H1 (cell line): Measurements from ENCODE around the gene KCNIP3. TPM values are rescaled to one million over a fixed set of nuclear protein-coding genes. Genes with fewer than 3 reads are reported as not detected.

Experiments
- CTCF ChIA-PET: fragments of 300-600 bp; sonication (Branson Sonifier 250); formaldehyde crosslinking; loops from one replicate; lab custom pipeline; 2021; ENCODE audit not compliant: partially characterized antibody; lab: Charles Lee
- POLR2A ChIA-PET: fragments of 300-600 bp; sonication (Branson Sonifier 250); formaldehyde crosslinking; loops from one replicate; lab custom pipeline; 2021; ENCODE audit warnings: inconsistent platforms; ENCODE audit not compliant: partially characterized antibody; lab: Charles Lee
- DNase-seq, 2 experiments: peaks; one replicate each; pipeline versions ENCODE4 v3.0.0 to v3.0.0-alpha.2; 2010 to 2022; ENCODE audit warnings: low spot score in 2 of 2, low read depth in 1 of 2, mixed read lengths in 1 of 2
- FAIRE-seq: peaks from 2 replicates; lab custom pipeline; 2011; peaks lifted over from hg19 to GRCh38; lab: Jason Lieb, UNC
- H2AFZ ChIP-seq: 2 replicates; pipeline ENCODE4 v1.8.1; 2012; ENCODE audit warnings: low read length, inconsistent platforms
- H2AK5ac ChIP-seq: 2 replicates; pipeline ENCODE4 v1.6.1; 2013; ENCODE audit warnings: low read depth, low read length
- H2BK120ac ChIP-seq: replicated peaks from 2 replicates; pipeline ENCODE3; 2013; ENCODE audit warnings: low read depth, low read length, inconsistent platforms
- H2BK12ac ChIP-seq: 2 replicates; pipeline ENCODE4 v1.6.1; 2013; ENCODE audit warnings: low read depth, low read length
- H2BK15ac ChIP-seq: 2 replicates; pipeline ENCODE4 v1.6.1; 2013; ENCODE audit warnings: low read length
- H2BK20ac ChIP-seq: 2 replicates; pipeline ENCODE4 v1.6.1; 2013; ENCODE audit warnings: low read length
- H2BK5ac ChIP-seq: 2 replicates; pipeline ENCODE4 v1.6.1; 2013; ENCODE audit warnings: low read depth, low read length
- H3K14ac ChIP-seq: 2 replicates; pipeline ENCODE4 v1.6.1; 2013; ENCODE audit warnings: inconsistent platforms; ENCODE audit not compliant: insufficient read length
- H3K18ac ChIP-seq: 2 replicates; pipeline ENCODE4 v1.6.1; 2013; ENCODE audit warnings: low read length; ENCODE audit errors: extremely low read depth
- H3K23ac ChIP-seq: 2 replicates; pipeline ENCODE4 v1.6.1; 2013; ENCODE audit warnings: inconsistent platforms; ENCODE audit not compliant: insufficient read length
- H3K23me2 ChIP-seq: 2 replicates; pipeline ENCODE4 v1.6.1; 2013; ENCODE audit warnings: low read depth, low read length
- H3K27ac ChIP-seq: 2 replicates; pipeline ENCODE4 v1.6.1; 2011; ENCODE audit warnings: low read depth, low read length, inconsistent platforms
- H3K27me3 ChIP-seq, 4 experiments: replicated peaks in 1 of 4; 1 replicate in 1 of 4; 2 replicates in 3 of 4; pipeline versions ENCODE4 v1.6.1 to v1.8.1; 2011 to 2013; ENCODE audit warnings: low read length in 3 of 4, mild to moderate bottlenecking in 3 of 4, inconsistent platforms in 2 of 4, mixed read lengths in 2 of 4, moderate library complexity in 1 of 4; ENCODE audit not compliant: control insufficient read depth in 3 of 4, insufficient read depth in 3 of 4; ENCODE audit errors: extremely low read depth in 1 of 4
- H3K36me3 ChIP-seq, 4 experiments: 2 replicates each; pipeline versions ENCODE4 v1.6.1 to v1.8.1; 2011 to 2013; ENCODE audit warnings: mild to moderate bottlenecking in 4 of 4, low read length in 3 of 4, moderate library complexity in 2 of 4, control low read depth in 1 of 4, inconsistent platforms in 1 of 4; ENCODE audit not compliant: insufficient read depth in 4 of 4, control insufficient read depth in 2 of 4
- H3K4ac ChIP-seq: replicated peaks from 2 replicates; pipeline ENCODE3; 2013; ENCODE audit warnings: low read length, low read depth, mixed read lengths, inconsistent platforms; ENCODE audit not compliant: insufficient read length
- H3K4me1 ChIP-seq, 4 experiments: replicated peaks in 1 of 4; 1 replicate in 1 of 4; 2 replicates in 3 of 4; pipeline versions ENCODE4 v1.6.1 to v1.8.1; 2011 to 2013; ENCODE audit warnings: low read length in 3 of 4, inconsistent platforms in 2 of 4, mixed read lengths in 1 of 4; ENCODE audit not compliant: insufficient read depth in 4 of 4, control insufficient read depth in 3 of 4
- H3K4me2 ChIP-seq, 2 experiments: 2 replicates each; pipeline versions ENCODE4 v1.6.1 to v1.8.1; 2011 to 2013; ENCODE audit warnings: low read depth in 2 of 2, low read length in 2 of 2, control low read depth in 1 of 2, inconsistent platforms in 1 of 2, mild to moderate bottlenecking in 1 of 2; ENCODE audit not compliant: insufficient read depth in 1 of 2
- H3K4me3 ChIP-seq, 4 experiments: fragments of 200-600, 300-600 bp in 1 of 4; sonication (generic), shearing (Covaris generic), sonication (Bioruptor Twin) in 1 of 4; 2 replicates each; pipeline versions ENCODE4 v1.5.1 to v1.8.1; 2011 to 2016; ENCODE audit warnings: low read length in 4 of 4, low read depth in 3 of 4, control low read depth in 2 of 4, inconsistent platforms in 2 of 4, mild to moderate bottlenecking in 2 of 4, mixed read lengths in 1 of 4, moderate library complexity in 1 of 4; ENCODE audit not compliant: insufficient read depth in 2 of 4; ENCODE audit errors: extremely low read depth in 1 of 4
- H3K56ac ChIP-seq: replicated peaks from 2 replicates; pipeline ENCODE3; 2013; ENCODE audit warnings: low read depth, mild to moderate bottlenecking, mixed read lengths, low read length, inconsistent platforms; ENCODE audit not compliant: insufficient read length
- H3K79me1 ChIP-seq: 2 replicates; pipeline ENCODE4 v1.6.1; 2013; ENCODE audit warnings: low read depth, low read length, control low read depth
- H3K79me2 ChIP-seq, 2 experiments: 2 replicates each; pipeline versions ENCODE4 v1.6.1 to v1.8.1; 2012 to 2013; ENCODE audit warnings: low read length in 2 of 2, mild to moderate bottlenecking in 2 of 2, inconsistent platforms in 1 of 2; ENCODE audit not compliant: insufficient read depth in 2 of 2, control insufficient read depth in 1 of 2
- H3K9ac ChIP-seq, 4 experiments: replicated peaks in 1 of 4; 1 replicate in 1 of 4; 2 replicates in 3 of 4; pipeline versions ENCODE4 v1.6.1 to v1.8.1; 2011 to 2013; ENCODE audit warnings: low read depth in 3 of 4, low read length in 3 of 4, control low read depth in 2 of 4, mild to moderate bottlenecking in 2 of 4, moderate library complexity in 2 of 4, inconsistent platforms in 1 of 4; ENCODE audit errors: extremely low read depth in 1 of 4
- H3K9me3 ChIP-seq, 2 experiments: 2 replicates each; pipeline versions ENCODE4 v1.6.1 to v1.8.1; 2012 to 2013; ENCODE audit warnings: mild to moderate bottlenecking in 2 of 2, moderate library complexity in 2 of 2, control low read depth in 1 of 2, inconsistent platforms in 1 of 2, low read depth in 1 of 2, low read length in 1 of 2, mixed read lengths in 1 of 2; ENCODE audit not compliant: insufficient read depth in 2 of 2
- H4K20me1 ChIP-seq, 2 experiments: replicated peaks in 1 of 2; 2 replicates each; pipeline versions ENCODE3 to v1.8.1; 2011 to 2013; ENCODE audit warnings: inconsistent platforms in 2 of 2, low read length in 2 of 2, mild to moderate bottlenecking in 1 of 2; ENCODE audit not compliant: insufficient read depth in 2 of 2, control insufficient read depth in 1 of 2
- H4K5ac ChIP-seq: 2 replicates; pipeline ENCODE4 v1.6.1; 2013; ENCODE audit warnings: low read length, low read depth, mixed read lengths, inconsistent platforms; ENCODE audit not compliant: insufficient read length
- H4K8ac ChIP-seq: 2 replicates; pipeline ENCODE4 v1.8.0; 2013; ENCODE audit warnings: mild to moderate bottlenecking, moderate library complexity, low read length, inconsistent platforms; ENCODE audit not compliant: insufficient read depth; ENCODE audit errors: extremely low read depth
- H4K91ac ChIP-seq: replicated peaks from 2 replicates; pipeline ENCODE3; 2013; ENCODE audit warnings: low read length, mixed read lengths, inconsistent platforms; ENCODE audit not compliant: insufficient read length
- GTF2F1 ChIP-seq: IDR thresholded peaks from 2 replicates; pipeline ENCODE4 v1.6.1; 2012; ENCODE audit warnings: low read depth, low read length, improper control_type of control experiment, borderline replicate concordance
- RAD21 ChIP-seq, 2 experiments: IDR thresholded peaks in 1 of 2; conservative IDR thresholded peaks in 1 of 2; 2 replicates each; pipeline ENCODE4 v1.6.1; 2011; ENCODE audit warnings: low read depth in 2 of 2, low read length in 2 of 2, improper control_type of control experiment in 1 of 2, inconsistent platforms in 1 of 2, mild to moderate bottlenecking in 1 of 2, moderate library complexity in 1 of 2
- WGBS, 2 experiments: shearing (Covaris generic) in 1 of 2; methylation state at CpG; one replicate each; pipeline versions ENCODE4 v1.1.6 to v1.1.7; 2013 to 2015; ENCODE audit warnings: low lambda C conversion rate in 2 of 2, mixed read lengths in 2 of 2, inconsistent platforms in 1 of 2, low coverage in 1 of 2, missing lambda C conversion rate in 1 of 2; ENCODE audit not compliant: insufficient replicate concordance in 2 of 2, insufficient coverage in 1 of 2, insufficient read length in 1 of 2; ENCODE audit errors: extremely low coverage in 1 of 2, missing lambda C conversion rate in 1 of 2; 5-methylcytosine and 5-hydroxymethylcytosine counted together
- polyA plus RNA-seq, 7 experiments: library from polyadenylated mRNA; depleted of rRNA in 3 of 7; stranded (reverse) in 5 of 7; unstranded in 2 of 7; fragments of >200 nt in 5 of 7; fragments of 200-250 nt in 2 of 7; gene quantifications; 1 replicate in 5 of 7; 2 replicates in 1 of 7; 4 replicates in 1 of 7; pipeline versions ENCODE4 v1.2.1 to v1.2.3, GENCODE V29; 2011 to 2013; ENCODE audit warnings: missing spikeins in 2 of 7, mixed read lengths in 2 of 7
- total RNA-seq: library from RNA; stranded (reverse); fragmentation: NEBNext Ultra II Directional; extraction: Animal tissue kit (Norgen Biotek cat#: 25700); gene quantifications from 2 replicates; pipeline ENCODE4 v1.2.1, GENCODE V29; 2021
- TF ChIP-seq, protein P1 (sequence below): IDR thresholded peaks from 2 replicates; pipeline ENCODE4 v1.6.1; 2011; ENCODE audit warnings: low read depth, mild to moderate bottlenecking, low read length; ENCODE audit not compliant: insufficient read depth

KCNIP3 gene
- total and polyA plus RNA-seq, 2 of the 8 experiments (the other 6 are each of a cell fraction or from before 2014, with no cell fraction given), result 0.33 to 1.9 TPM

- H3K4ac ChIP-seq, result no peak overlapping the region
- POLR2A ChIA-PET, result no interaction called here
- no peak overlapping the region for H3K14ac ChIP-seq
- no peak overlapping the region for H3K4me2 ChIP-seq
- no peaks in the 10 kb centered on the region; a peak in 1 of 8 replicates for H3K36me3 ChIP-seq
- no peak overlapping the region for H4K91ac ChIP-seq
- no peak overlapping the region for H4K5ac ChIP-seq
- DNase-seq (no peak), FAIRE-seq (no peak)
- no peak overlapping the region for H3K27ac ChIP-seq
- no peak overlapping the region for H3K9ac ChIP-seq
- H2BK20ac ChIP-seq, result no peak overlapping the region
- H2AFZ ChIP-seq, result no peak overlapping the region
- H2BK12ac ChIP-seq, result no peak overlapping the region
- H3K23ac ChIP-seq, result no peak overlapping the region
- H3K27me3 ChIP-seq, result no peaks in the 10 kb centered on the region
- no peaks in the 10 kb centered on the region; the same call in 1 of the 2 replicates for H3K79me1 ChIP-seq
- no peak overlapping the region for H2BK120ac ChIP-seq
- H3K23me2 ChIP-seq, result peaks cover 11% of the 10 kb centered on the region; the same call in 1 of the 2 replicates
- H3K18ac ChIP-seq, result no peak overlapping the region
- H2BK5ac ChIP-seq, result no peak overlapping the region
- peaks cover 70 to 96% of the 10 kb centered on the region in 2 experiments for H3K9me3 ChIP-seq
- TF ChIP-seq RAD21 (IDR thresholded peaks at IDR 0.05 in 1 of 2, conservative IDR thresholded peaks at IDR 0.05 in 1 of 2; ENCODE audit: low read depth in 2 of 2, low read length in 2 of 2), result no peak
- TF ChIP-seq, protein P1, sequence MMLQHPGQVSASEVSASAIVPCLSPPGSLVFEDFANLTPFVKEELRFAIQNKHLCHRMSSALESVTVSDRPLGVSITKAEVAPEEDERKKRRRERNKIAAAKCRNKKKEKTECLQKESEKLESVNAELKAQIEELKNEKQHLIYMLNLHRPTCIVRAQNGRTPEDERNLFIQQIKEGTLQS, result no peak
- no peak for TF ChIP-seq GTF2F1
- H3K56ac ChIP-seq, result peak overlapping the region; percentile 99
- H3K4me3 ChIP-seq, result no peak overlapping the region
- no peak overlapping the region; the same call in 1 of the 2 replicates for H4K8ac ChIP-seq
- peaks cover 0 to 3% (median 0%) of the 10 kb centered on the region in 4 experiments; a peak in 1 of 7 replicates for H3K4me1 ChIP-seq
- CTCF ChIA-PET, result no interaction called here
- H4K20me1 ChIP-seq, result peaks cover 0 to 6% of the 10 kb centered on the region in 2 experiments
- H3K79me2 ChIP-seq, result no peaks in the 10 kb centered on the region
- WGBS, 2 experiments, result 89 to 100% methylated on average over 4 to 10 of the region's 10 CpGs
- H2BK15ac ChIP-seq, result no peak overlapping the region
- H2AK5ac ChIP-seq, result no peak overlapping the region
Measured at GRCh38 chr2:95325590-95326432, 28.7 kb downstream of the KCNIP3 start.
